ENCODE results near the gene DDOST. TPM values are rescaled to one million over a fixed set of nuclear protein-coding genes. Genes with fewer than 3 reads are reported as not detected.
A peak's percentile ranks its signal among the peaks of the same experiment; 100 is the strongest.

The DDOST gene
- total RNA-seq, 2 experiments from 2014 or later, result 140 to 159 TPM

- Mint-ChIP-seq H3K27ac (no peak overlapping the region), H3K36me3 (ENCODE audit: low read depth) (no peaks in the 10 kb centered on the region), H3K4me1 (ENCODE audit: low read depth) (no peaks in the 10 kb centered on the region), H3K9me3 (no peaks in the 10 kb centered on the region), H3K4me3 (no peak overlapping the region), H3K27me3 (no peaks in the 10 kb centered on the region)
- ChIA-PET POLR2A (no interaction called here), CTCF (interaction anchor here (1.8 to 8.8 kb wide), 5 partner anchors 8 to 496 kb away, joined by 5 to 104 read pairs (median 19); no protein-coding TSS in a partner anchor)
- intact Hi-C loops (cut with micrococcal nuclease), result loop anchor here (10.0 kb wide), 1 partner anchor 496 kb away; no protein-coding TSS in a partner anchor
- no peak for ATAC-seq
- no peak for DNase-seq
- no peak for TF ChIP-seq CTCF (IDR thresholded peaks at IDR 0.05)
Observed at GRCh38 chr1:20698195-20698910, 37.2 kb upstream of the DDOST start.

- POLR2A ChIA-PET, result no interaction called here
- H3K27ac Mint-ChIP-seq, result no peak overlapping the region
- H3K4me1 Mint-ChIP-seq (ENCODE audit: low read depth), result no peaks in the 10 kb centered on the region
- DNase-seq (no peak), ATAC-seq (no peak)
- CTCF ChIA-PET, result interaction anchor here (0.9 to 8.8 kb wide), 19 partner anchors 9 to 497 kb away, joined by 3 to 104 read pairs (median 6); partner anchors contain the start of genes DDOST, HP1BP3 and PINK1
- H3K36me3 Mint-ChIP-seq (ENCODE audit: low read depth), result no peaks in the 10 kb centered on the region
- intact Hi-C loops (cut with micrococcal nuclease), result loop anchor here (10.0 kb wide), 1 partner anchor 497 kb away; no protein-coding TSS in a partner anchor
- no peaks in the 10 kb centered on the region for H3K9me3 Mint-ChIP-seq
- no peak overlapping the region for H3K4me3 Mint-ChIP-seq
- no peak for TF ChIP-seq CTCF (IDR thresholded peaks at IDR 0.05)
- H3K27me3 Mint-ChIP-seq, result no peaks in the 10 kb centered on the region
Observed at GRCh38 chr1:20697563-20697962, 36.4 kb upstream of the DDOST start.

GRCh38 chr1:20696397-20697333, 35.5 kb upstream of the DDOST start:
- Mint-ChIP-seq H3K9me3 (no peaks in the 10 kb centered on the region), H3K27me3 (no peaks in the 10 kb centered on the region), H3K36me3 (ENCODE audit: low read depth) (no peaks in the 10 kb centered on the region), H3K27ac (peak overlapping the region; percentile 70), H3K4me1 (ENCODE audit: low read depth) (no peaks in the 10 kb centered on the region), H3K4me3 (peak overlapping the region; percentile 79)
- ATAC-seq (peak; percentile 96), DNase-seq (peak; percentile 84)
- peak; percentile 98 for TF ChIP-seq CTCF (IDR thresholded peaks at IDR 0.05)
- POLR2A ChIA-PET, result no interaction called here
- CTCF ChIA-PET, result interaction anchor here (0.6 to 8.8 kb wide), 70 partner anchors 9 to 672 kb away, joined by 3 to 104 read pairs (median 4); partner anchors contain the start of genes DDOST, HP1BP3, KIF17 and PINK1
- intact Hi-C loops (cut with micrococcal nuclease), result loop anchor here (10.0 kb wide), 1 partner anchor 498 kb away; no protein-coding TSS in a partner anchor

GRCh38 chr1:20695515-20695914, 34.3 kb upstream of the DDOST start:
- no peak for TF ChIP-seq CTCF (IDR thresholded peaks at IDR 0.05)
- ATAC-seq, result no peak
- Mint-ChIP-seq H3K27ac (no peak overlapping the region), H3K9me3 (no peaks in the 10 kb centered on the region), H3K4me3 (no peak overlapping the region), H3K27me3 (no peaks in the 10 kb centered on the region), H3K4me1 (ENCODE audit: low read depth) (no peaks in the 10 kb centered on the region), H3K36me3 (ENCODE audit: low read depth) (no peaks in the 10 kb centered on the region)
- POLR2A ChIA-PET, result no interaction called here
- no peak for DNase-seq
- CTCF ChIA-PET, result interaction anchor here (1.0 to 8.8 kb wide), 5 partner anchors 11 to 499 kb away, joined by 3 to 104 read pairs (median 18); partner anchors contain the start of gene SH2D5
- intact Hi-C loops (cut with micrococcal nuclease), result loop anchor here (10.0 kb wide), 1 partner anchor 499 kb away; no protein-coding TSS in a partner anchor
